CD4-positive, alpha-beta T cell treated with Interleukin-17A for 1 hour (primary cell): Measurements from ENCODE around the gene GPX8.

Experiments used
- DNase-seq: peaks from one replicate; pipeline ENCODE4 v3.0.0-alpha.2; 2020

The GPX8 gene

GRCh38 chr5:55172937-55173686 lies 13.1 kb downstream of the GPX8 start, which contains the start of gene CDC20B:
TSS of gene CDC20B (minus strand) at chr5:55173177. CDS start at chr5:55173000, 177 bp downstream.
- DNase-seq: peak; percentile 82

GRCh38 chr5:55173687-55174230 lies 13.8 kb downstream of the GPX8 start:
- no peak for DNase-seq

GRCh38 chr5:55175781-55176175 lies 15.8 kb downstream of the GPX8 start:
- DNase-seq: no peak

GRCh38 chr5:55176176-55176818 lies 16.3 kb downstream of the GPX8 start:
- no peak for DNase-seq

- no peak for DNase-seq
Observed at GRCh38 chr5:55177078-55177477, 17.1 kb downstream of the GPX8 start.

- no peak for DNase-seq
Observed at GRCh38 chr5:55180016-55180415, 20.0 kb downstream of the GPX8 start.

- no peak for DNase-seq
Observed at GRCh38 chr5:55187370-55187769, 27.4 kb downstream of the GPX8 start.

- DNase-seq: no peak
Observed at GRCh38 chr5:55188656-55189540, 28.9 kb downstream of the GPX8 start.

GRCh38 chr5:55191165-55191564 lies 31.2 kb downstream of the GPX8 start:
- no peak for DNase-seq

- DNase-seq: no peak
Observed at GRCh38 chr5:55205001-55205400, 45.0 kb downstream of the GPX8 start.

GRCh38 chr5:55211184-55211874 lies 51.4 kb downstream of the GPX8 start:
- no peak for DNase-seq
